Prostate gland (tissue), 2 donors: ENCODE data around the gene LMAN1L.

Source experiments
- POLR2A ChIP-seq: fragments of 450-650 bp; IDR thresholded peaks from one replicate; pipeline ENCODE4 v1.6.1; 2016; ENCODE audit warnings: antibody characterized with exemption, mild to moderate bottlenecking
- POLR2AphosphoS5 ChIP-seq: sonication (generic); formaldehyde crosslinking; IDR thresholded peaks from one replicate; pipeline ENCODE4 v1.6.1; 2017; ENCODE audit warnings: antibody characterized with exemption
- TF ChIP-seq, protein P1 (sequence below), 4 experiments: fragments of 200-600 bp in 2 of 4; fragments of 450-650 bp in 2 of 4; sonication (generic) in 2 of 4; IDR thresholded peaks; 1 replicate in 3 of 4; 2 replicates in 1 of 4; pipeline ENCODE4 v1.5.1; 2016 to 2019; ENCODE audit warnings: antibody characterized with exemption in 4 of 4, mild to moderate bottlenecking in 2 of 4, moderate library complexity in 2 of 4

DNA sequence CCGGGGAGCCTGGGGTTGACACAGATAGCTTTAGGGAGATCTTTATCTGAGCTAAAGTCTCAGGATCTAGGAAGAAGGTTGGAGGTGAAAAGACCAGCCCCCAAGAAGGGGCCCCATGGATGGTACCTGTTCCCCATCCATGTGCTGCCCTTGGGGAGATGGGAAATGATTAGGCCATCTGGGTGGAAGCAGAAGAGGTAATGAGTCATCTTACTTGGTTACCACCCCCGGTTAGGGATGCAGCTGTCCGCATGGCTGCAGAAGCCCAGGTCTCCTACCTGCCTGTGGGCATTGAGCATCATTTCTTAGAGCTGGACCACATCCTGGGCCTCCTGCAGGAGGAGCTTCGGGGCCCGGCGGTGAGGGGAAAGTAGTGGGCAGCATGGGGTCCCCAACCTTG lies 10.7 kb downstream of the LMAN1L start:
- TF ChIP-seq, protein P1, sequence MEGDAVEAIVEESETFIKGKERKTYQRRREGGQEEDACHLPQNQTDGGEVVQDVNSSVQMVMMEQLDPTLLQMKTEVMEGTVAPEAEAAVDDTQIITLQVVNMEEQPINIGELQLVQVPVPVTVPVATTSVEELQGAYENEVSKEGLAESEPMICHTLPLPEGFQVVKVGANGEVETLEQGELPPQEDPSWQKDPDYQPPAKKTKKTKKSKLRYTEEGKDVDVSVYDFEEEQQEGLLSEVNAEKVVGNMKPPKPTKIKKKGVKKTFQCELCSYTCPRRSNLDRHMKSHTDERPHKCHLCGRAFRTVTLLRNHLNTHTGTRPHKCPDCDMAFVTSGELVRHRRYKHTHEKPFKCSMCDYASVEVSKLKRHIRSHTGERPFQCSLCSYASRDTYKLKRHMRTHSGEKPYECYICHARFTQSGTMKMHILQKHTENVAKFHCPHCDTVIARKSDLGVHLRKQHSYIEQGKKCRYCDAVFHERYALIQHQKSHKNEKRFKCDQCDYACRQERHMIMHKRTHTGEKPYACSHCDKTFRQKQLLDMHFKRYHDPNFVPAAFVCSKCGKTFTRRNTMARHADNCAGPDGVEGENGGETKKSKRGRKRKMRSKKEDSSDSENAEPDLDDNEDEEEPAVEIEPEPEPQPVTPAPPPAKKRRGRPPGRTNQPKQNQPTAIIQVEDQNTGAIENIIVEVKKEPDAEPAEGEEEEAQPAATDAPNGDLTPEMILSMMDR (IDR thresholded peaks at IDR 0.05), result no peak
- no peak for TF ChIP-seq POLR2A
- no peak for TF ChIP-seq POLR2AphosphoS5
